Measurements from ENCODE around the gene ZNF593OS. TPM values are rescaled to one million over a fixed set of nuclear protein-coding genes. Genes with fewer than 3 reads are reported as not detected.
A peak's percentile ranks its signal among the peaks of the same experiment; 100 is the strongest.

Gene ZNF593OS
- total and polyA plus RNA-seq, 5 donors, result 0.18 TPM; not detected in 4

- no peaks in the 10 kb centered on the region for H3K27me3 ChIP-seq (ENCODE audit: control insufficient read depth, insufficient read depth)
- H3K9me3 ChIP-seq (ENCODE audit: control insufficient read depth, low read length), result no peaks in the 10 kb centered on the region
- no peak for DNase-seq
- peaks cover 3% of the 10 kb centered on the region for H3K4me1 ChIP-seq (ENCODE audit: control insufficient read depth, insufficient read depth, low read length)
- intact Hi-C loops (cut with DNase I), result no loop called here
- no peak overlapping the region for H3K4me3 ChIP-seq (ENCODE audit: low read length)
- H3K27ac ChIP-seq (ENCODE audit: low read length), result no peak overlapping the region
- ATAC-seq, result no peak
- 86% methylated on average over 11 of the region's 11 CpGs for WGBS
These were observed 26.2 kb upstream of the ZNF593OS start for GRCh38 chr1:26197813-26198212.

GRCh38 chr1:26197301-26197700 lies 25.7 kb upstream of the ZNF593OS start:
- H3K4me3 ChIP-seq (ENCODE audit: low read length), result no peak overlapping the region
- H3K27ac ChIP-seq (ENCODE audit: low read length), result no peak overlapping the region
- no peaks in the 10 kb centered on the region for H3K27me3 ChIP-seq (ENCODE audit: control insufficient read depth, insufficient read depth)
- ATAC-seq, result no peak
- no peaks in the 10 kb centered on the region for H3K9me3 ChIP-seq (ENCODE audit: control insufficient read depth, low read length)
- H3K4me1 ChIP-seq (ENCODE audit: control insufficient read depth, insufficient read depth, low read length), result peaks cover 3% of the 10 kb centered on the region
- DNase-seq, result no peak
- intact Hi-C loops (cut with DNase I), result no loop called here
- 91% methylated on average over 3 of the region's 3 CpGs for WGBS

- Histone ChIP-seq H3K9me3 (ENCODE audit: control insufficient read depth, low read length) (no peaks in the 10 kb centered on the region), H3K4me1 (ENCODE audit: control insufficient read depth, insufficient read depth, low read length) (no peaks in the 10 kb centered on the region), H3K27me3 (ENCODE audit: control insufficient read depth, insufficient read depth) (no peaks in the 10 kb centered on the region), H3K27ac (ENCODE audit: low read length) (no peak overlapping the region), H3K4me3 (ENCODE audit: low read length) (no peak overlapping the region)
- DNase-seq, result no peak
- intact Hi-C loops (cut with DNase I), result no loop called here
- no peak for ATAC-seq
- WGBS, result 58% methylated on average over 3 of the region's 3 CpGs
These were observed 24.2 kb upstream of the ZNF593OS start for GRCh38 chr1:26195805-26196204.

GRCh38 chr1:26191739-26192138 lies 20.1 kb upstream of the ZNF593OS start:
- no peak for ATAC-seq
- no peak overlapping the region for H3K4me3 ChIP-seq (ENCODE audit: low read length)
- no peaks in the 10 kb centered on the region for H3K27me3 ChIP-seq (ENCODE audit: control insufficient read depth, insufficient read depth)
- intact Hi-C loops (cut with DNase I), result no loop called here
- no peak for DNase-seq
- H3K4me1 ChIP-seq (ENCODE audit: control insufficient read depth, insufficient read depth, low read length), result no peaks in the 10 kb centered on the region
- WGBS, result 16% methylated on average over 3 of the region's 3 CpGs
- H3K27ac ChIP-seq (ENCODE audit: low read length), result no peak overlapping the region
- H3K9me3 ChIP-seq (ENCODE audit: control insufficient read depth, low read length), result no peaks in the 10 kb centered on the region

- WGBS, result 42% methylated on average over 16 of the region's 16 CpGs
- ATAC-seq, result no peak
- no peak for DNase-seq
- H3K27ac ChIP-seq (ENCODE audit: low read length), result no peak within 1 kb of the TSS
- H3K27me3 ChIP-seq (ENCODE audit: control insufficient read depth, insufficient read depth), result no peaks in the 10 kb centered on the region
- H3K9me3 ChIP-seq (ENCODE audit: control insufficient read depth, low read length), result no peaks in the 10 kb centered on the region
- H3K4me1 ChIP-seq (ENCODE audit: control insufficient read depth, insufficient read depth, low read length), result no peaks in the 10 kb centered on the region
- no peak within 1 kb of the TSS for H3K4me3 ChIP-seq (ENCODE audit: low read length)
- intact Hi-C loops (cut with DNase I), result no loop called here
These were observed 18.8 kb upstream of the ZNF593OS start, which contains the start of gene CATSPER4 for GRCh38 chr1:26190373-26190987. CATSPER4 (plus strand) TSS chr1:26190602; CDS start chr1:26190628, 26 bp downstream.

- Histone ChIP-seq H3K9me3 (ENCODE audit: control insufficient read depth, low read length) (no peaks in the 10 kb centered on the region), H3K4me3 (ENCODE audit: low read length) (no peak overlapping the region), H3K27me3 (ENCODE audit: control insufficient read depth, insufficient read depth) (no peaks in the 10 kb centered on the region), H3K4me1 (ENCODE audit: control insufficient read depth, insufficient read depth, low read length) (no peaks in the 10 kb centered on the region), H3K27ac (ENCODE audit: low read length) (no peak overlapping the region)
- no peak for DNase-seq
- ATAC-seq, result no peak
- intact Hi-C loops (cut with DNase I), result loop anchor here in 2 of 4 donors (10.0 kb wide), 1 partner anchor 135 kb away; no protein-coding TSS in a partner anchor
- WGBS, result 81% methylated on average over 7 of the region's 7 CpGs
These were observed 18.2 kb upstream of the ZNF593OS start for GRCh38 chr1:26189751-26190275.

GRCh38 chr1:26189331-26189730 lies 17.7 kb upstream of the ZNF593OS start:
- no peaks in the 10 kb centered on the region for H3K9me3 ChIP-seq (ENCODE audit: control insufficient read depth, low read length)
- H3K27ac ChIP-seq (ENCODE audit: low read length), result no peak overlapping the region
- WGBS, result 73% methylated on average over 6 of the region's 6 CpGs
- no peaks in the 10 kb centered on the region for H3K4me1 ChIP-seq (ENCODE audit: control insufficient read depth, insufficient read depth, low read length)
- intact Hi-C loops (cut with DNase I), result loop anchor here in 2 of 4 donors (10.0 kb wide), 1 partner anchor 135 kb away; no protein-coding TSS in a partner anchor
- DNase-seq, result no peak
- peak in 1 of 2 donors; percentile 20 for ATAC-seq
- H3K27me3 ChIP-seq (ENCODE audit: control insufficient read depth, insufficient read depth), result no peaks in the 10 kb centered on the region
- H3K4me3 ChIP-seq (ENCODE audit: low read length), result no peak overlapping the region

- 95% methylated on average over 8 of the region's 8 CpGs for WGBS
- intact Hi-C loops (cut with DNase I), result loop anchor here in 2 of 4 donors (10.0 kb wide), 1 partner anchor 136 kb away; no protein-coding TSS in a partner anchor
- no peaks in the 10 kb centered on the region for H3K9me3 ChIP-seq (ENCODE audit: control insufficient read depth, low read length)
- ATAC-seq (peak in 1 of 2 donors; percentile 14), DNase-seq (no peak)
- H3K27ac ChIP-seq (ENCODE audit: low read length), result no peak overlapping the region
- no peaks in the 10 kb centered on the region for H3K4me1 ChIP-seq (ENCODE audit: control insufficient read depth, insufficient read depth, low read length)
- H3K27me3 ChIP-seq (ENCODE audit: control insufficient read depth, insufficient read depth), result no peaks in the 10 kb centered on the region
- H3K4me3 ChIP-seq (ENCODE audit: low read length), result no peak overlapping the region
These were observed 16.8 kb upstream of the ZNF593OS start for GRCh38 chr1:26188477-26188876.

GRCh38 chr1:26187882-26188281 lies 16.2 kb upstream of the ZNF593OS start:
- ATAC-seq (no peak), DNase-seq (no peak)
- Histone ChIP-seq H3K4me1 (ENCODE audit: control insufficient read depth, insufficient read depth, low read length) (no peaks in the 10 kb centered on the region), H3K27me3 (ENCODE audit: control insufficient read depth, insufficient read depth) (no peaks in the 10 kb centered on the region), H3K4me3 (ENCODE audit: low read length) (no peak overlapping the region), H3K9me3 (ENCODE audit: control insufficient read depth, low read length) (no peaks in the 10 kb centered on the region), H3K27ac (ENCODE audit: low read length) (no peak overlapping the region)
- intact Hi-C loops (cut with DNase I), result loop anchor here in 2 of 4 donors (10.0 kb wide), 1 partner anchor 137 kb away; no protein-coding TSS in a partner anchor
- WGBS, result 94% methylated on average over 6 of the region's 6 CpGs

- ATAC-seq, result no peak
- intact Hi-C loops (cut with DNase I), result loop anchor here in 2 of 4 donors (10.0 kb wide), 1 partner anchor 140 kb away; no protein-coding TSS in a partner anchor
- Histone ChIP-seq H3K4me1 (ENCODE audit: control insufficient read depth, insufficient read depth, low read length) (no peaks in the 10 kb centered on the region), H3K4me3 (ENCODE audit: low read length) (no peak overlapping the region), H3K27ac (ENCODE audit: low read length) (no peak overlapping the region), H3K27me3 (ENCODE audit: control insufficient read depth, insufficient read depth) (no peaks in the 10 kb centered on the region), H3K9me3 (ENCODE audit: control insufficient read depth, low read length) (no peaks in the 10 kb centered on the region)
- WGBS, result 94% methylated on average over 21 of the region's 21 CpGs
- peak in 1 of 3 donors; percentile 22 for DNase-seq
These were observed 13.3 kb upstream of the ZNF593OS start for GRCh38 chr1:26184883-26185282.

- DNase-seq (no peak), ATAC-seq (no peak)
- Histone ChIP-seq H3K9me3 (ENCODE audit: control insufficient read depth, low read length) (no peaks in the 10 kb centered on the region), H3K27ac (ENCODE audit: low read length) (no peak overlapping the region), H3K4me1 (ENCODE audit: control insufficient read depth, insufficient read depth, low read length) (no peaks in the 10 kb centered on the region), H3K4me3 (ENCODE audit: low read length) (no peak overlapping the region), H3K27me3 (ENCODE audit: control insufficient read depth, insufficient read depth) (no peaks in the 10 kb centered on the region)
- intact Hi-C loops (cut with DNase I), result loop anchor here in 2 of 4 donors (10.0 kb wide), 1 partner anchor 141 kb away; no protein-coding TSS in a partner anchor
- 91% methylated on average over 7 of the region's 7 CpGs for WGBS
These were observed 12.5 kb upstream of the ZNF593OS start for GRCh38 chr1:26184086-26184485.

All from right cardiac atrium (tissue), 5 donors.